IMR-90 (cell line): Measurements from ENCODE around the gene SYNE1. TPM values are rescaled to one million over a fixed set of nuclear protein-coding genes. Genes with fewer than 3 reads are reported as not detected.

Source experiments
- ATAC-seq: fragments of 200-7000 bp; cut with Tn5 transposase; 2 replicates; pipeline ENCODE4 v1.9.1; 2020; ENCODE audit warnings: low read depth, mild to moderate bottlenecking, moderate library complexity
- BruUV-seq: library from RNA; stranded (reverse); fragments of 400-500 nt; replicated peaks from 2 replicates; lab custom pipeline; 2021; lab: Mats Ljungman, UMichigan
- CTCF ChIA-PET: fragments of 300-600 bp; formaldehyde crosslinking; extraction: SDS; loops from one replicate; lab custom pipeline; 2021; ENCODE audit warnings: antibody characterized with exemption; lab: Yijun Ruan, JAX
- POLR2A ChIA-PET: fragments of 300-600 bp; sonication (Branson Sonifier 250); formaldehyde crosslinking; loops from one replicate; lab custom pipeline; 2022; ENCODE audit warnings: antibody characterized with exemption; ENCODE audit not compliant: unreplicated experiment; lab: Charles Lee
- DNase-seq: peaks from one replicate; pipeline ENCODE4 v3.0.0; 2013
- H2AFZ ChIP-seq: replicated peaks from 2 replicates; pipeline ENCODE3; 2013; ENCODE audit warnings: low read length, mild to moderate bottlenecking; ENCODE audit not compliant: poor library complexity
- H2AK5ac ChIP-seq: 2 replicates; pipeline ENCODE4 v1.6.1; 2013; ENCODE audit warnings: low read depth, low read length, inconsistent platforms
- H2AK9ac ChIP-seq: replicated peaks from 2 replicates; pipeline ENCODE3; 2013; ENCODE audit warnings: mild to moderate bottlenecking, low read depth, low read length, moderate library complexity; ENCODE audit not compliant: poor library complexity
- H2BK120ac ChIP-seq: 2 replicates; pipeline ENCODE4 v1.6.1; 2013; ENCODE audit warnings: low read depth, low read length, inconsistent platforms
- H2BK15ac ChIP-seq: 3 replicates; pipeline ENCODE4 v1.6.1; 2013; ENCODE audit warnings: low read depth, low read length, inconsistent platforms
- H2BK20ac ChIP-seq: 2 replicates; pipeline ENCODE4 v1.6.1; 2013; ENCODE audit warnings: low read depth, mild to moderate bottlenecking, inconsistent platforms, low read length, moderate library complexity
- H2BK5ac ChIP-seq: 2 replicates; pipeline ENCODE4 v1.6.1; 2013; ENCODE audit warnings: mild to moderate bottlenecking, low read depth, low read length, inconsistent platforms; ENCODE audit not compliant: poor library complexity, severe bottlenecking
- H3K14ac ChIP-seq: replicated peaks from 2 replicates; pipeline ENCODE4 v1.6.1; 2013; ENCODE audit warnings: low read depth, low read length, inconsistent platforms
- H3K18ac ChIP-seq: 2 replicates; pipeline ENCODE4 v1.6.1; 2013; ENCODE audit warnings: low read depth, low read length, control low read depth
- H3K23ac ChIP-seq: 2 replicates; pipeline ENCODE4 v1.6.1; 2013; ENCODE audit warnings: low read depth, low read length, inconsistent platforms
- H3K27ac ChIP-seq: 2 replicates; pipeline ENCODE4 v1.5.1; 2013; ENCODE audit warnings: mild to moderate bottlenecking, control low read depth, low read length; ENCODE audit not compliant: insufficient read depth
- H3K27me3 ChIP-seq: 2 replicates; pipeline ENCODE4 v1.6.1; 2013; ENCODE audit warnings: low read length; ENCODE audit not compliant: control insufficient read depth, insufficient read depth
- H3K36me3 ChIP-seq: 2 replicates; pipeline ENCODE4 v1.6.1; 2013; ENCODE audit warnings: low read length, mixed read lengths; ENCODE audit not compliant: control insufficient read depth, insufficient read depth
- H3K4ac ChIP-seq: 2 replicates; pipeline ENCODE4 v1.6.1; 2013; ENCODE audit warnings: low read depth, low read length, inconsistent platforms
- H3K4me1 ChIP-seq: 2 replicates; pipeline ENCODE4 v1.6.1; 2013; ENCODE audit warnings: low read length, mixed read lengths; ENCODE audit not compliant: control insufficient read depth, insufficient read depth
- H3K4me2 ChIP-seq: 2 replicates; pipeline ENCODE4 v1.6.1; 2013; ENCODE audit warnings: low read depth, mild to moderate bottlenecking, control low read depth, low read length, moderate library complexity
- H3K4me3 ChIP-seq: 2 replicates; pipeline ENCODE4 v1.5.1; 2013; ENCODE audit warnings: low read depth, mild to moderate bottlenecking, control low read depth, low read length, moderate library complexity; ENCODE audit not compliant: insufficient read depth
- H3K56ac ChIP-seq: 2 replicates; pipeline ENCODE4 v1.6.1; 2013; ENCODE audit warnings: low read length, inconsistent platforms; ENCODE audit not compliant: insufficient read depth; ENCODE audit errors: extremely low read depth
- H3K79me1 ChIP-seq, 2 experiments: 2 replicates each; pipeline ENCODE4 v1.6.1; 2013; ENCODE audit warnings: low read length in 2 of 2, inconsistent platforms in 1 of 2, low read depth in 1 of 2
- H3K9ac ChIP-seq: 2 replicates; pipeline ENCODE4 v1.6.1; 2013; ENCODE audit warnings: low read depth, low read length, control low read depth
- H3K9me1 ChIP-seq: 2 replicates; pipeline ENCODE4 v1.6.1; 2013; ENCODE audit warnings: low read length, inconsistent platforms; ENCODE audit not compliant: insufficient read depth
- H3K9me3 ChIP-seq: 2 replicates; pipeline ENCODE4 v1.6.1; 2013; ENCODE audit warnings: low read length; ENCODE audit not compliant: control insufficient read depth, insufficient read depth
- H4K20me1 ChIP-seq: 2 replicates; pipeline ENCODE4 v1.6.1; 2013; ENCODE audit warnings: low read length, inconsistent platforms; ENCODE audit not compliant: insufficient read depth
- H4K5ac ChIP-seq: 2 replicates; pipeline ENCODE4 v1.6.1; 2013; ENCODE audit warnings: mild to moderate bottlenecking, low read depth, low read length, control low read depth
- H4K8ac ChIP-seq, 2 experiments: 2 replicates each; pipeline ENCODE4 v1.6.1; 2013; ENCODE audit warnings: low read depth in 2 of 2, low read length in 2 of 2, control low read depth in 1 of 2, inconsistent platforms in 1 of 2
- H4K91ac ChIP-seq: 2 replicates; pipeline ENCODE4 v1.6.1; 2013; ENCODE audit warnings: low read depth, low read length, inconsistent platforms; ENCODE audit not compliant: insufficient read depth
- CEBPB ChIP-seq: IDR thresholded peaks from 2 replicates; pipeline ENCODE4 v1.6.1; 2012; ENCODE audit warnings: low read depth, low read length, improper control_type of control experiment
- CHD1 ChIP-seq: IDR thresholded peaks from 2 replicates; pipeline ENCODE4 v1.6.1; 2012; ENCODE audit warnings: low read depth, low read length, improper control_type of control experiment
- MAFK ChIP-seq: IDR thresholded peaks from 2 replicates; pipeline ENCODE4 v1.6.1; 2012; ENCODE audit warnings: low read depth, low read length, improper control_type of control experiment
- RFX5 ChIP-seq: IDR thresholded peaks from 2 replicates; pipeline ENCODE4 v1.8.0; 2012; ENCODE audit warnings: low read depth, mild to moderate bottlenecking, low read length, moderate library complexity
- WGBS, 2 experiments: methylation state at CpG; one replicate each; pipeline versions ENCODE4 v1.1.5 to v1.1.7; 2013; ENCODE audit warnings: missing lambda C conversion rate in 2 of 2; ENCODE audit not compliant: insufficient read length in 1 of 2; ENCODE audit errors: extremely low coverage in 2 of 2; 5-methylcytosine and 5-hydroxymethylcytosine counted together
- dilution Hi-C: fragments of 300-500 bp; cut with HindIII; formaldehyde crosslinking; loops from one replicate; pipeline ENCODE4 v1.14.3; 2018; ENCODE audit warnings: low sequenced_read_pairs; ENCODE audit not compliant: unreplicated experiment
- in situ Hi-C: fragments of 300-500 bp; cut with MboI; formaldehyde crosslinking; loops from 3 replicates; pipeline ENCODE4 v1.14.3; 2019; ENCODE audit warnings: low sequenced_read_pairs, inconsistent platforms, mixed read lengths
- intact Hi-C: fragments of 100-400 bp; cut with micrococcal nuclease; formaldehyde crosslinking; loops from 2 replicates; pipeline ENCODE4 v1.10.0; 2022
- polyA plus RNA-seq, 3 experiments: library from polyadenylated mRNA; depleted of rRNA; stranded (reverse); fragments of >200 nt; gene quantifications; 2 replicates each; pipeline ENCODE4 v1.2.3, GENCODE V29; 2012; ENCODE audit warnings: low replicate concordance in 1 of 3
- total RNA-seq: library from RNA; depleted of rRNA; stranded (reverse); fragments of >200 nt; gene quantifications from 2 replicates; pipeline ENCODE4 v1.2.3, GENCODE V29; 2012

The SYNE1 gene
- total and polyA plus RNA-seq, 2 of the 4 experiments (the other 2 are of a cell fraction): 34.1 to 159 TPM

- H4K8ac ChIP-seq: no peak overlapping the region
- no peak overlapping the region for H3K56ac ChIP-seq
- no peak overlapping the region for H2BK15ac ChIP-seq
- no peaks in the 10 kb centered on the region for H4K20me1 ChIP-seq
- TF ChIP-seq RFX5 (no peak), CHD1 (no peak), CEBPB (peak; percentile 40; the same call in 1 of the 2 replicates), MAFK (no peak)
- H2BK5ac ChIP-seq: peak overlapping the region; percentile 58
- no peak overlapping the region for H3K9ac ChIP-seq
- no peaks in the 10 kb centered on the region for H3K9me1 ChIP-seq
- H3K36me3 ChIP-seq: peaks cover 31% of the 10 kb centered on the region
- H3K27ac ChIP-seq: peak overlapping the region; percentile 39; the same call in 1 of the 2 replicates
- POLR2A ChIA-PET: no interaction called here
- H3K23ac ChIP-seq: no peak overlapping the region
- H2BK20ac ChIP-seq: no peak overlapping the region
- H3K14ac ChIP-seq: no peak overlapping the region
- intact Hi-C loops (no loop called here), in situ Hi-C loops (no loop called here), dilution Hi-C loops (no loop called here)
- no peak overlapping the region for H2BK120ac ChIP-seq
- ATAC-seq (peak; percentile 77), DNase-seq (peak; percentile 80)
- peak overlapping the region; percentile 6; the same call in 1 of the 2 replicates for H4K5ac ChIP-seq
- H2AK9ac ChIP-seq: no peak overlapping the region
- H3K4me2 ChIP-seq: peak overlapping the region; percentile 59; the same call in 1 of the 2 replicates
- peaks cover 6% of the 10 kb centered on the region for H3K9me3 ChIP-seq
- H3K18ac ChIP-seq: no peak overlapping the region
- no peak overlapping the region for H3K4ac ChIP-seq
- peaks cover 3% of the 10 kb centered on the region for H3K4me1 ChIP-seq
- no TSS peak for BruUV-seq
- no peak overlapping the region for H2AK5ac ChIP-seq
- CTCF ChIA-PET: interaction anchor here (0.6 to 1.3 kb wide), 3 partner anchors 15 to 460 kb away, joined by 3 to 6 read pairs (median 4); no protein-coding TSS in a partner anchor
- H3K4me3 ChIP-seq: no peak overlapping the region
- WGBS, 2 experiments: no CpG with 5 or more reads among the region's 7 CpGs
- no peaks in the 10 kb centered on the region for H3K27me3 ChIP-seq
- peaks cover 0 to 3% of the 10 kb centered on the region in 2 experiments; a peak in 1 of 4 replicates for H3K79me1 ChIP-seq
- no peak overlapping the region for H2AFZ ChIP-seq
- H4K91ac ChIP-seq: no peak overlapping the region
Measured at GRCh38 chr6:152225241-152225934, 411.8 kb downstream of the SYNE1 start.
